ENCODE results near the gene CRIM1.

Gene CRIM1

GRCh38 chr2:36381993-36382392 lies 26.4 kb downstream of the CRIM1 start:
- ATAC-seq (replicated peaks; ENCODE audit: extremely low read depth, poor library complexity, severe bottlenecking) = no peak
- no peaks in the 10 kb centered on the region for H3K27me3 Mint-ChIP-seq
- peaks cover under 1% of the 10 kb centered on the region for H3K4me1 Mint-ChIP-seq
- no peak overlapping the region for H3K4me3 Mint-ChIP-seq
- H3K36me3 Mint-ChIP-seq (ENCODE audit: insufficient read depth) = peaks cover 6% of the 10 kb centered on the region
- no peak overlapping the region for H3K27ac Mint-ChIP-seq (ENCODE audit: low read depth)
- no peaks in the 10 kb centered on the region for H3K9me3 Mint-ChIP-seq
- DNase-seq (ENCODE audit: low spot score in 2 of 2) = no peak

DNA sequence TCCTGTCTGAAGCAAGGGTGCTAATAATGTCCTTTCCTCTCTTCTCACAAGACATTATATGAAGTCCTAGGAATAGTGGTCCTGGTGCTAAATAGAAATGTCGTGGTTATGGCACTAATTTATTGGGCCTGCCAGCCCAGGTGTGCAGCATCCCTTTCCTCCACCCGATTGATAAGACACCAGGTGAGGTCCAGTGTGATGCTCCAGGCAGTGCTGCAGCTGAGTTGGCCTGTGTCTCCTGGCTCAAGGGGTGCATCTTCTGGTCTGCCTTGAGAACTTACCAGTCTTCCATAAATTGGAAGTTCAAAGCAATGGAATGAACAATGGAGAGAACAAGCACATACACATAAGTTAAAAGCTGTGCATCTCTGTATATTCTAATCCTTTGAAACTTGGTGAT lies 26.9 kb downstream of the CRIM1 start:
- Mint-ChIP-seq H3K27ac (ENCODE audit: low read depth) (no peak overlapping the region), H3K36me3 (ENCODE audit: insufficient read depth) (peaks cover 6% of the 10 kb centered on the region), H3K9me3 (no peaks in the 10 kb centered on the region), H3K4me1 (peaks cover 5% of the 10 kb centered on the region), H3K27me3 (no peaks in the 10 kb centered on the region), H3K4me3 (no peak overlapping the region)
- DNase-seq (ENCODE audit: low spot score in 2 of 2) = no peak
- ATAC-seq (replicated peaks; ENCODE audit: extremely low read depth, poor library complexity, severe bottlenecking) = no peak

DNA sequence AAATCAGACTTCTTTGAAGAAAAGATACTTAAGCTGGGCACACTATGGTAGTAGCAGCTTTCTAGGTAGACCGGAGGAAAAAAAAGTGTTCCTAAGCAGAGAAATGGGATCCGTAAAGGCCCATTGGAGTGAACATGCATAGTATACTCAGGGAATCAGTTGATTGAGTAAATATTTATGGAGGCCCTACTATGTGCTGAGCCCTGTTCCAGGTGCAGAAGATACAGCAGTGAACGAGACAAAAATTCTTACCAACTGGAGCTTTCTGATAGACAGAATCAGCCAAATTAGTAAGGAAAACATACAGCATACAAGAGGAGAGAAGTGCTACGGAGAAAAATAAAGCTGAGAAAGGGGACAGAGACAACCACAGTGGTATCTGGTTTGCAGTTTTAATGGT lies 28.1 kb downstream of the CRIM1 start:
- no peak for ATAC-seq (replicated peaks; ENCODE audit: extremely low read depth, poor library complexity, severe bottlenecking)
- Mint-ChIP-seq H3K9me3 (no peaks in the 10 kb centered on the region), H3K4me3 (no peak overlapping the region), H3K36me3 (ENCODE audit: insufficient read depth) (peaks cover 3% of the 10 kb centered on the region), H3K27me3 (no peaks in the 10 kb centered on the region), H3K4me1 (peaks cover 10% of the 10 kb centered on the region), H3K27ac (ENCODE audit: low read depth) (no peak overlapping the region)
- DNase-seq (ENCODE audit: low spot score in 2 of 2) = no peak

DNA sequence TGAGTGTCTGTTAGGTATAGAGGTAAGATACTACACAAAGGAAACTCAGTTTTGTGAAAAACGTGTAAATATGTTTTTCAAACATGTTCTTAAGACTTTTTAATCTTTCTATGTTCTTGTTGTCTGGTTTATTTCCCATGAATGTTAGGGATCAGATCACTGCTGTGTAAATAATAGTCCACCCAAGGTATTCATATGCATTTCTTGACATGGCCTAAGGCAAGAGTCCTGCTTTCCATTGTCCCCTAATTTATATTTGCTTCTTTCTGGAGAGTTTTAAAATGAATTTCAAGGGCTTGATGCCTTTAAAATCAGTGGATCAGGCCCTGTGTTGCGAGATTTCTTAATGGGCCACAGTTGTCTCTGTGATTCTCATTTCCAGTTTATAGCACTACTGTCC lies 28.9 kb downstream of the CRIM1 start:
- Mint-ChIP-seq H3K27me3 (no peaks in the 10 kb centered on the region), H3K36me3 (ENCODE audit: insufficient read depth) (peaks cover 1% of the 10 kb centered on the region), H3K27ac (ENCODE audit: low read depth) (no peak overlapping the region), H3K9me3 (no peaks in the 10 kb centered on the region), H3K4me3 (no peak overlapping the region), H3K4me1 (peaks cover 10% of the 10 kb centered on the region)
- no peak for ATAC-seq (replicated peaks; ENCODE audit: extremely low read depth, poor library complexity, severe bottlenecking)
- DNase-seq (ENCODE audit: low spot score in 2 of 2) = no peak

GRCh38 chr2:36385603-36386002 lies 30.0 kb downstream of the CRIM1 start:
- ATAC-seq (replicated peaks; ENCODE audit: extremely low read depth, poor library complexity, severe bottlenecking) (no peak), DNase-seq (ENCODE audit: low spot score in 2 of 2) (no peak)
- Mint-ChIP-seq H3K27ac (ENCODE audit: low read depth) (no peak overlapping the region), H3K9me3 (no peaks in the 10 kb centered on the region), H3K36me3 (ENCODE audit: insufficient read depth) (peaks cover 1% of the 10 kb centered on the region), H3K4me1 (peaks cover 10% of the 10 kb centered on the region), H3K4me3 (no peak overlapping the region), H3K27me3 (no peaks in the 10 kb centered on the region)

GRCh38 chr2:36387258-36387916 lies 31.8 kb downstream of the CRIM1 start:
- Mint-ChIP-seq H3K4me1 (peaks cover 10% of the 10 kb centered on the region), H3K9me3 (no peaks in the 10 kb centered on the region), H3K27ac (ENCODE audit: low read depth) (no peak overlapping the region), H3K4me3 (no peak overlapping the region), H3K36me3 (ENCODE audit: insufficient read depth) (no peaks in the 10 kb centered on the region), H3K27me3 (no peaks in the 10 kb centered on the region)
- DNase-seq (ENCODE audit: low spot score in 2 of 2) = no peak
- ATAC-seq (replicated peaks; ENCODE audit: extremely low read depth, poor library complexity, severe bottlenecking) = no peak

GRCh38 chr2:36388472-36388871 lies 32.9 kb downstream of the CRIM1 start:
- Mint-ChIP-seq H3K27me3 (no peaks in the 10 kb centered on the region), H3K4me1 (peaks cover 10% of the 10 kb centered on the region), H3K27ac (ENCODE audit: low read depth) (no peak overlapping the region), H3K36me3 (ENCODE audit: insufficient read depth) (no peaks in the 10 kb centered on the region), H3K4me3 (no peak overlapping the region), H3K9me3 (no peaks in the 10 kb centered on the region)
- DNase-seq (ENCODE audit: low spot score in 2 of 2) = no peak
- no peak for ATAC-seq (replicated peaks; ENCODE audit: extremely low read depth, poor library complexity, severe bottlenecking)

DNA sequence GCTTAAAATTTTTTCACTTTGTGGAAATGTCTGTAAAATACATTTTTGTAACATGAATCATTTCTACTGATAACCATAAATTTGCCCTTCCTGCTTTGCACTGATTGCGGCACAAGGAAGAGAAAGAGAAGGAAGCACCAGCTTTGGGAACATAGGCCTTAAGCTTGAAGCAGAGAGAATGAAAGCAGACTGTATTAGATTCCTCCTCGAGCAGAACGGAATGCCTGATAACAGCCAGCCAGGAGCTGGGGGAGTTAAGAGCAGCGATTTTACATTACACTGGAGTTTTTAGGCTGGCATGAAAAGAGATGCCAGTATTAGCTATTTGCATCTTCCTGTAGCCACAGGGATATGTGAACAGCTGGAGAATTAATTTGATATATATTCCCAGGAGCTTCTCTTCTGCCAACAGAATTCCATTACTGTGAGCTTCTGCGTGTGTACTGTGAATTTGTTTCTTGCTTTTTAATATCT lies 33.5 kb downstream of the CRIM1 start:
- Mint-ChIP-seq H3K4me1 (peaks cover 15% of the 10 kb centered on the region), H3K4me3 (no peak overlapping the region), H3K27ac (ENCODE audit: low read depth) (no peak overlapping the region), H3K9me3 (no peaks in the 10 kb centered on the region), H3K36me3 (ENCODE audit: insufficient read depth) (no peaks in the 10 kb centered on the region), H3K27me3 (no peaks in the 10 kb centered on the region)
- ATAC-seq (replicated peaks; ENCODE audit: extremely low read depth, poor library complexity, severe bottlenecking) (no peak), DNase-seq (ENCODE audit: low spot score in 2 of 2) (no peak)

GRCh38 chr2:36389577-36389976 lies 34.0 kb downstream of the CRIM1 start:
- Mint-ChIP-seq H3K27ac (ENCODE audit: low read depth) (no peak overlapping the region), H3K9me3 (no peaks in the 10 kb centered on the region), H3K36me3 (ENCODE audit: insufficient read depth) (no peaks in the 10 kb centered on the region), H3K27me3 (no peaks in the 10 kb centered on the region), H3K4me3 (no peak overlapping the region), H3K4me1 (peaks cover 15% of the 10 kb centered on the region)
- ATAC-seq (replicated peaks; ENCODE audit: extremely low read depth, poor library complexity, severe bottlenecking) = no peak
- no peak for DNase-seq (ENCODE audit: low spot score in 2 of 2)

DNA sequence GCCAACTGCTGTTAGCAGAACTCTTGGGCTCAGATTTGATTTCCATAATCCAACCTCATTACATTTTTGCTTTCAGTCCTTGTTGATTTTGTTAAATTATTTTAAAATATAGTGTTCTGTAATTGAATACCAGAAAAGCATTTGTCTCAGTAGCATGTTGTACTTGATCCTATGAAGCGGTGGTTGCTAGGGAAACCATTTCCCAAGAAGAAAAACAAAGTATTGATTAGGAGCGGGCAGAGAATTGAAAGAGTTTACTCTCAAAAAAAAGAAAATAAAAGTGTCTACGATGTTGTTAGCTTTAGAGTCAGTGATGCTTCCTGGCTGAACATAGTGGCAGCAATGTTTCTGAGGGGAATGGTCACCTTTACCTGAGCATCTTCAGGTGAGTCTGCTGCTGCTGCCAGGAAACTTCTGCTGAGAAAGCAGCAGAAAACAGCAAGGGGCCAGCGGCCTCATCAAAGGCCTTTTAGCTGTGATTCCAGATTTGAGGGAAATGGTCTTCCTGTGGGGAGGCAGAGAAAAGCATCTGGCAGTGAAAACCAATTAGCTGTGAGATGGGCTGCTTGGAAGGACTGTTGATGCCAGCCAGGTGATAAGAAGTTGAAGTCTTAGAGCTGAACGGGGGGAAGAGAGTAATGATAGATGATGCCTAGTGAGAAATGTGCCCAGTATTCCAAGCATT lies 37.1 kb downstream of the CRIM1 start:
- Mint-ChIP-seq H3K27ac (ENCODE audit: low read depth) (no peak overlapping the region), H3K27me3 (no peaks in the 10 kb centered on the region), H3K9me3 (no peaks in the 10 kb centered on the region), H3K36me3 (ENCODE audit: insufficient read depth) (no peaks in the 10 kb centered on the region), H3K4me1 (peaks cover 8% of the 10 kb centered on the region), H3K4me3 (no peak overlapping the region)
- ATAC-seq (replicated peaks; ENCODE audit: extremely low read depth, poor library complexity, severe bottlenecking) = no peak
- DNase-seq (ENCODE audit: low spot score in 2 of 2) = no peak

- Mint-ChIP-seq H3K4me3 (no peak overlapping the region), H3K36me3 (ENCODE audit: insufficient read depth) (no peaks in the 10 kb centered on the region), H3K9me3 (no peaks in the 10 kb centered on the region), H3K4me1 (peaks cover 5% of the 10 kb centered on the region), H3K27ac (ENCODE audit: low read depth) (no peak overlapping the region), H3K27me3 (no peaks in the 10 kb centered on the region)
- ATAC-seq (replicated peaks; ENCODE audit: extremely low read depth, poor library complexity, severe bottlenecking) (no peak), DNase-seq (ENCODE audit: low spot score in 2 of 2) (no peak)
These were observed 38.2 kb downstream of the CRIM1 start for GRCh38 chr2:36393738-36394256.

DNA sequence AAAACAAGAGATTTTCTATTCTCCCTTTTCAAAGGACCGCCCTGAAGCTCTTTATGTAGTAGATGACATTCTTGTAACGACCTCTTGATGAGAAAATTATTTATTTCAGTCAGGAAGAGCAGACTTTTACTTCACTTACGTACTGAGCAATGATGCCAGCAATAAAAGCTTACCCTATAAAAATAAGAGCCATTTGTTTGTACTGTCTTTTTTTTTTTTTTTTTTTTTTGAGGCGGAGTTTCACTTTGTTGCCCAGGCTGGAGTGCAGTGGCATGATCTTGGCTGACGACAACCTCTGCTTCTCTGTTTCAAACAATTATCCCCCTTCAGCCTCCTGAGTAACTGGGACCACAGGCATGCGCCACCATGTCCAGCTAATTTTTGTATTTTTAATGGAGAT lies 39.2 kb downstream of the CRIM1 start:
- Mint-ChIP-seq H3K9me3 (no peaks in the 10 kb centered on the region), H3K4me3 (no peak overlapping the region), H3K27ac (ENCODE audit: low read depth) (no peak overlapping the region), H3K27me3 (no peaks in the 10 kb centered on the region), H3K36me3 (ENCODE audit: insufficient read depth) (no peaks in the 10 kb centered on the region), H3K4me1 (peaks cover 5% of the 10 kb centered on the region)
- ATAC-seq (replicated peaks; ENCODE audit: extremely low read depth, poor library complexity, severe bottlenecking) (no peak), DNase-seq (ENCODE audit: low spot score in 2 of 2) (no peak)

GRCh38 chr2:36395866-36396265 lies 40.3 kb downstream of the CRIM1 start:
- no peaks in the 10 kb centered on the region for H3K9me3 Mint-ChIP-seq

More at GRCh38 chr2:36395866-36396265, 40.3 kb downstream of the CRIM1 start:
- Mint-ChIP-seq H3K4me3 (no peak overlapping the region), H3K36me3 (ENCODE audit: insufficient read depth) (no peaks in the 10 kb centered on the region), H3K4me1 (peaks cover 5% of the 10 kb centered on the region), H3K27ac (ENCODE audit: low read depth) (no peak overlapping the region), H3K27me3 (no peaks in the 10 kb centered on the region)
- no peak for DNase-seq (ENCODE audit: low spot score in 2 of 2)
- no peak for ATAC-seq (replicated peaks; ENCODE audit: extremely low read depth, poor library complexity, severe bottlenecking)

Data from central memory CD8-positive, alpha-beta T cell (primary cell).